WTC11 (cell line): Measurements from ENCODE around the gene SEMA7A. TPM values are rescaled to one million over a fixed set of nuclear protein-coding genes. Genes with fewer than 3 reads are reported as not detected.

ENCODE experiments used
- ATAC-seq: fragments of 200-7000 bp; cut with Tn5 transposase; 2 replicates; pipeline ENCODE4 v1.10.0; 2021; ENCODE audit warnings: mild to moderate bottlenecking, moderate library complexity
- CTCF ChIA-PET: fragments of 300-600 bp; sonication (Branson Sonifier 250); formaldehyde crosslinking; loops from one replicate; lab custom pipeline; 2021; ENCODE audit warnings: antibody characterized with exemption; lab: Charles Lee
- POLR2A ChIA-PET: fragments of 350-600 bp; sonication (Branson Sonifier 250); formaldehyde crosslinking; loops from one replicate; lab custom pipeline; 2021; ENCODE audit warnings: antibody characterized with exemption; lab: Charles Lee
- DNase-seq: peaks from one replicate; pipeline ENCODE4 v3.0.0; 2021; ENCODE audit warnings: low spot score
- H3K27ac Mint-ChIP-seq: 2 replicates; pipeline ENCODE4 v1.8.0; 2021; ENCODE audit warnings: mixed read lengths
- H3K27me3 Mint-ChIP-seq: 2 replicates; pipeline ENCODE4 v1.8.0; 2021; ENCODE audit warnings: low read depth, mild to moderate bottlenecking, moderate library complexity, mixed read lengths
- H3K36me3 Mint-ChIP-seq: 2 replicates; pipeline ENCODE4 v1.8.0; 2021; ENCODE audit warnings: mixed read lengths
- H3K4me1 Mint-ChIP-seq: 2 replicates; pipeline ENCODE4 v1.8.0; 2022; ENCODE audit warnings: mixed read lengths
- H3K4me3 Mint-ChIP-seq: 2 replicates; pipeline ENCODE4 v1.8.0; 2021; ENCODE audit warnings: mild to moderate bottlenecking, moderate library complexity, mixed read lengths
- H3K9me3 Mint-ChIP-seq: 2 replicates; pipeline ENCODE4 v1.8.0; 2021; ENCODE audit warnings: mixed read lengths
- ATF2 ChIP-seq: sonication (generic); formaldehyde crosslinking; IDR thresholded peaks from 2 replicates; pipeline ENCODE4 v1.8.1; 2022; ENCODE audit warnings: low read depth, missing genetic modification reagents, borderline replicate concordance
- CREM ChIP-seq: sonication (generic); formaldehyde crosslinking; IDR thresholded peaks from 2 replicates; pipeline ENCODE4 v1.8.1; 2022; ENCODE audit warnings: mild to moderate bottlenecking, missing genetic modification reagents, moderate library complexity
- HMGA2 ChIP-seq: fragments of 250-450 bp; sonication (Bioruptor Pico); IDR thresholded peaks from 2 replicates; pipeline ENCODE4 v1.4.0; 2021; ENCODE audit warnings: mild to moderate bottlenecking, moderate library complexity
- KAT7 ChIP-seq: sonication (generic); formaldehyde crosslinking; IDR thresholded peaks from 2 replicates; pipeline ENCODE4 v1.8.1; 2023; ENCODE audit warnings: missing genetic modification reagents, mild to moderate bottlenecking, borderline replicate concordance
- MYBL2 ChIP-seq: sonication (generic); formaldehyde crosslinking; IDR thresholded peaks from 2 replicates; pipeline ENCODE4 v1.8.1; 2023; ENCODE audit warnings: mild to moderate bottlenecking, moderate library complexity, missing genetic modification reagents
- NFATC4 ChIP-seq: fragments of 250-450 bp; sonication (Bioruptor Pico); IDR thresholded peaks from 2 replicates; pipeline ENCODE4 v1.9.0; 2021; ENCODE audit warnings: mild to moderate bottlenecking
- NFYB ChIP-seq: sonication (generic); formaldehyde crosslinking; conservative IDR thresholded peaks from 2 replicates; pipeline ENCODE4 v1.8.0; 2022; ENCODE audit warnings: low read depth, missing genetic modification reagents
- OVOL2 ChIP-seq: fragments of 250-450 bp; sonication (Bioruptor Pico); IDR thresholded peaks from 2 replicates; pipeline ENCODE4 v1.9.0; 2021; ENCODE audit warnings: mild to moderate bottlenecking, borderline replicate concordance
- PRDM15 ChIP-seq: sonication (generic); formaldehyde crosslinking; IDR thresholded peaks from 2 replicates; pipeline ENCODE4 v1.8.0; 2022; ENCODE audit warnings: missing genetic modification reagents
- SOX15 ChIP-seq: fragments of 250-450 bp; sonication (Bioruptor Pico); IDR thresholded peaks from 2 replicates; pipeline ENCODE4 v1.9.0; 2021; ENCODE audit warnings: mild to moderate bottlenecking
- TP53 ChIP-seq: sonication (generic); formaldehyde crosslinking; IDR thresholded peaks from 2 replicates; pipeline ENCODE4 v1.8.1; 2023; ENCODE audit warnings: mild to moderate bottlenecking, missing genetic modification reagents
- USF2 ChIP-seq: sonication (generic); formaldehyde crosslinking; IDR thresholded peaks from 2 replicates; pipeline ENCODE4 v1.8.1; 2023; ENCODE audit warnings: mild to moderate bottlenecking, missing genetic modification reagents, moderate library complexity
- ZNF396 ChIP-seq: fragments of 250-450 bp; sonication (Bioruptor Pico); IDR thresholded peaks from 2 replicates; pipeline ENCODE4 v1.8.0; 2021; ENCODE audit warnings: mild to moderate bottlenecking, moderate library complexity, borderline replicate concordance
- total RNA-seq: library from RNA; stranded (reverse); gene quantifications from 3 replicates; pipeline ENCODE4 v1.2.3, GENCODE V29; 2021
- TF ChIP-seq, protein P1 (sequence below): sonication (generic); formaldehyde crosslinking; IDR thresholded peaks from 2 replicates; pipeline ENCODE4 v1.8.0; 2022; ENCODE audit warnings: mild to moderate bottlenecking, missing genetic modification reagents
- TF ChIP-seq, protein P2 (sequence below): fragments of 250-450 bp; sonication (Bioruptor Pico); IDR thresholded peaks from 2 replicates; pipeline ENCODE4 v1.9.0; 2021; ENCODE audit warnings: mild to moderate bottlenecking, borderline replicate concordance
- TF ChIP-seq, protein P3 (sequence below): sonication (generic); formaldehyde crosslinking; IDR thresholded peaks from 2 replicates; pipeline ENCODE4 v1.8.0; 2023; ENCODE audit warnings: missing genetic modification reagents
- TF ChIP-seq, protein P4 (sequence below): sonication (generic); formaldehyde crosslinking; IDR thresholded peaks from 2 replicates; pipeline ENCODE4 v1.8.1; 2022; ENCODE audit warnings: mild to moderate bottlenecking, moderate library complexity, missing genetic modification reagents
- TF ChIP-seq, protein P5 (sequence below): fragments of 250-450 bp; sonication (Bioruptor Pico); IDR thresholded peaks from 2 replicates; pipeline ENCODE4 v1.9.0; 2021; ENCODE audit warnings: moderate library complexity, mild to moderate bottlenecking, inconsistent platforms, borderline replicate concordance

Gene SEMA7A
- total RNA-seq, 1 experiment from 2014 or later = 17.9 TPM

DNA sequence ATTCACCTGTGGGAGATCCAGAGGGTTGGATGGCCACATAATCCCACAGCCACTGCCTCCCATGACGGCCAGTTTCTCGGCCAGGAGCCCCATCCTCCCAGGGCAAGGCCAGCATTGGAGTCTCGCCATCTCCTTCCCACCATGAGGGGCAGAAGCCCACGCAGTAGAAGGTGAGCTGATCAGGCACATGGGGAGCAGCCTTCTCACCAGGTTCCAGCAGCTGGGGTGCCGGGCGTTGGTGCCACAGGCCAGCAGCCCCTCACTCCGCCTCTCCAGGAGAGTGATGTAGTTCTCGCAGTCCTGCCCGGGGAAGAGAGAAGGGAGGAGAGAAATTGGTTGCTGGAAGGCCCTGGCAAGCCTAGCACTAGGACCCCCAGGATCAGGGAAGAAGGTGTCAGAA is 16.1 kb downstream of the SEMA7A start (continued):
- TF ChIP-seq ATF2 (no peak), KAT7 (CRISPR knock-in tag) (no peak), HMGA2 (CRISPR knock-in tag) (no peak), PRDM15 (CRISPR knock-in tag) (no peak), MYBL2 (no peak), NFATC4 (CRISPR knock-in tag) (no peak), NFYB (CRISPR knock-in tag) (no peak), TP53 (CRISPR knock-in tag) (no peak)
- TF ChIP-seq, protein P1, sequence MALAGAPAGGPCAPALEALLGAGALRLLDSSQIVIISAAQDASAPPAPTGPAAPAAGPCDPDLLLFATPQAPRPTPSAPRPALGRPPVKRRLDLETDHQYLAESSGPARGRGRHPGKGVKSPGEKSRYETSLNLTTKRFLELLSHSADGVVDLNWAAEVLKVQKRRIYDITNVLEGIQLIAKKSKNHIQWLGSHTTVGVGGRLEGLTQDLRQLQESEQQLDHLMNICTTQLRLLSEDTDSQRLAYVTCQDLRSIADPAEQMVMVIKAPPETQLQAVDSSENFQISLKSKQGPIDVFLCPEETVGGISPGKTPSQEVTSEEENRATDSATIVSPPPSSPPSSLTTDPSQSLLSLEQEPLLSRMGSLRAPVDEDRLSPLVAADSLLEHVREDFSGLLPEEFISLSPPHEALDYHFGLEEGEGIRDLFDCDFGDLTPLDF (CRISPR knock-in tag) = no peak

- ATAC-seq = no peak
- no peaks in the 10 kb centered on the region for H3K9me3 Mint-ChIP-seq
- H3K27ac Mint-ChIP-seq = no peak overlapping the region
- ChIA-PET POLR2A (no interaction called here), CTCF (interaction anchor here (1.0 kb wide), 1 partner anchor 22 kb away, joined by 3 read pairs; no protein-coding TSS in a partner anchor)
- no peak overlapping the region for H3K4me3 Mint-ChIP-seq
- DNase-seq = no peak
- peaks cover 6% of the 10 kb centered on the region for H3K36me3 Mint-ChIP-seq
- H3K27me3 Mint-ChIP-seq = no peaks in the 10 kb centered on the region
- peaks cover 14% of the 10 kb centered on the region for H3K4me1 Mint-ChIP-seq
- TF ChIP-seq, protein P2, sequence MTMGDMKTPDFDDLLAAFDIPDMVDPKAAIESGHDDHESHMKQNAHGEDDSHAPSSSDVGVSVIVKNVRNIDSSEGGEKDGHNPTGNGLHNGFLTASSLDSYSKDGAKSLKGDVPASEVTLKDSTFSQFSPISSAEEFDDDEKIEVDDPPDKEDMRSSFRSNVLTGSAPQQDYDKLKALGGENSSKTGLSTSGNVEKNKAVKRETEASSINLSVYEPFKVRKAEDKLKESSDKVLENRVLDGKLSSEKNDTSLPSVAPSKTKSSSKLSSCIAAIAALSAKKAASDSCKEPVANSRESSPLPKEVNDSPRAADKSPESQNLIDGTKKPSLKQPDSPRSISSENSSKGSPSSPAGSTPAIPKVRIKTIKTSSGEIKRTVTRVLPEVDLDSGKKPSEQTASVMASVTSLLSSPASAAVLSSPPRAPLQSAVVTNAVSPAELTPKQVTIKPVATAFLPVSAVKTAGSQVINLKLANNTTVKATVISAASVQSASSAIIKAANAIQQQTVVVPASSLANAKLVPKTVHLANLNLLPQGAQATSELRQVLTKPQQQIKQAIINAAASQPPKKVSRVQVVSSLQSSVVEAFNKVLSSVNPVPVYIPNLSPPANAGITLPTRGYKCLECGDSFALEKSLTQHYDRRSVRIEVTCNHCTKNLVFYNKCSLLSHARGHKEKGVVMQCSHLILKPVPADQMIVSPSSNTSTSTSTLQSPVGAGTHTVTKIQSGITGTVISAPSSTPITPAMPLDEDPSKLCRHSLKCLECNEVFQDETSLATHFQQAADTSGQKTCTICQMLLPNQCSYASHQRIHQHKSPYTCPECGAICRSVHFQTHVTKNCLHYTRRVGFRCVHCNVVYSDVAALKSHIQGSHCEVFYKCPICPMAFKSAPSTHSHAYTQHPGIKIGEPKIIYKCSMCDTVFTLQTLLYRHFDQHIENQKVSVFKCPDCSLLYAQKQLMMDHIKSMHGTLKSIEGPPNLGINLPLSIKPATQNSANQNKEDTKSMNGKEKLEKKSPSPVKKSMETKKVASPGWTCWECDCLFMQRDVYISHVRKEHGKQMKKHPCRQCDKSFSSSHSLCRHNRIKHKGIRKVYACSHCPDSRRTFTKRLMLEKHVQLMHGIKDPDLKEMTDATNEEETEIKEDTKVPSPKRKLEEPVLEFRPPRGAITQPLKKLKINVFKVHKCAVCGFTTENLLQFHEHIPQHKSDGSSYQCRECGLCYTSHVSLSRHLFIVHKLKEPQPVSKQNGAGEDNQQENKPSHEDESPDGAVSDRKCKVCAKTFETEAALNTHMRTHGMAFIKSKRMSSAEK (CRISPR knock-in tag) = no peak
- TF ChIP-seq CREM (CRISPR knock-in tag) (no peak), ZNF396 (CRISPR knock-in tag) (no peak), USF2 (CRISPR knock-in tag) (no peak), SOX15 (no peak), OVOL2 (CRISPR knock-in tag) (no peak)
- TF ChIP-seq, protein P3, sequence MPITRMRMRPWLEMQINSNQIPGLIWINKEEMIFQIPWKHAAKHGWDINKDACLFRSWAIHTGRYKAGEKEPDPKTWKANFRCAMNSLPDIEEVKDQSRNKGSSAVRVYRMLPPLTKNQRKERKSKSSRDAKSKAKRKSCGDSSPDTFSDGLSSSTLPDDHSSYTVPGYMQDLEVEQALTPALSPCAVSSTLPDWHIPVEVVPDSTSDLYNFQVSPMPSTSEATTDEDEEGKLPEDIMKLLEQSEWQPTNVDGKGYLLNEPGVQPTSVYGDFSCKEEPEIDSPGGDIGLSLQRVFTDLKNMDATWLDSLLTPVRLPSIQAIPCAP = no peak
- TF ChIP-seq, protein P4, sequence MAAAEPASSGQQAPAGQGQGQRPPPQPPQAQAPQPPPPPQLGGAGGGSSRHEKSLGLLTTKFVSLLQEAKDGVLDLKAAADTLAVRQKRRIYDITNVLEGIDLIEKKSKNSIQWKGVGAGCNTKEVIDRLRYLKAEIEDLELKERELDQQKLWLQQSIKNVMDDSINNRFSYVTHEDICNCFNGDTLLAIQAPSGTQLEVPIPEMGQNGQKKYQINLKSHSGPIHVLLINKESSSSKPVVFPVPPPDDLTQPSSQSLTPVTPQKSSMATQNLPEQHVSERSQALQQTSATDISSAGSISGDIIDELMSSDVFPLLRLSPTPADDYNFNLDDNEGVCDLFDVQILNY (CRISPR knock-in tag) = no peak
- TF ChIP-seq, protein P5, sequence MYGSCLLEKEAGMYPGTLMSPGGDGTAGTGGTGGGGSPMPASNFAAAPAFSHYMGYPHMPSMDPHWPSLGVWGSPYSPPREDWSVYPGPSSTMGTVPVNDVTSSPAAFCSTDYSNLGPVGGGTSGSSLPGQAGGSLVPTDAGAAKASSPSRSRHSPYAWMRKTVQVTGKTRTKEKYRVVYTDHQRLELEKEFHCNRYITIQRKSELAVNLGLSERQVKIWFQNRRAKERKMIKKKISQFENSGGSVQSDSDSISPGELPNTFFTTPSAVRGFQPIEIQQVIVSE (CRISPR knock-in tag) = no peak
These were observed 16.5 kb downstream of the SEMA7A start for GRCh38 chr15:74417225-74417624.
